NCI-H1694 (cell line): Measurements from ENCODE around the gene ZSWIM5.
"Not testable (repeated sequence)": the region's sequence is repeated elsewhere in the genome, so short reads cannot be mapped to it uniquely, and the experiment has no call there.

ENCODE experiments used
- DNase-seq: peaks from one replicate; lab custom pipeline; 2025; lab: John Stamatoyannopoulos, UW

The ZSWIM5 gene

GRCh38 chr1:45003741-45004140, 202.7 kb downstream of the ZSWIM5 start:
- no peak for DNase-seq

- no peak for DNase-seq
These were observed 203.5 kb downstream of the ZSWIM5 start for GRCh38 chr1:45002650-45003645.

DNA sequence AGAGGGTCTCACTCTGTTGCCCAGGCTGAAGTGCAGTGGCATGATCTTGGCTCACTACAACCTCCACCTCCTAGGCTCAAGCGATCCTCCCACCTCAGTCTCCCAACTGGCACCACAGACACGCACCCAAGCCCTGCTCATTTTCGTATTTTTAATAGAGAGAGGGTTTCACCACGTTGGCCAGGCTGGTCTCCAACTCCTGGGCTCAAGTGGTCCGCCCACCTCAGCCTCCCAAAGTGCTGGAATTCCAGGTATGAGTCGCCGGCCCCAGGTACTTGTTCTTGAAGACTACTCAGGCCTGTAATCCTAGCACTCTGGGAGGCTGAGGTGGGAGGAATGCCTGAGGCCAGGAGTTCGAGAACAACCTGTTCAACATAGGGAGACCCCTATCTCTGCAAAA, 204.8 kb downstream of the ZSWIM5 start:
- not testable (repeated sequence) for DNase-seq

- no peak for DNase-seq
These were observed 205.4 kb downstream of the ZSWIM5 start for GRCh38 chr1:45001011-45001481.

DNA sequence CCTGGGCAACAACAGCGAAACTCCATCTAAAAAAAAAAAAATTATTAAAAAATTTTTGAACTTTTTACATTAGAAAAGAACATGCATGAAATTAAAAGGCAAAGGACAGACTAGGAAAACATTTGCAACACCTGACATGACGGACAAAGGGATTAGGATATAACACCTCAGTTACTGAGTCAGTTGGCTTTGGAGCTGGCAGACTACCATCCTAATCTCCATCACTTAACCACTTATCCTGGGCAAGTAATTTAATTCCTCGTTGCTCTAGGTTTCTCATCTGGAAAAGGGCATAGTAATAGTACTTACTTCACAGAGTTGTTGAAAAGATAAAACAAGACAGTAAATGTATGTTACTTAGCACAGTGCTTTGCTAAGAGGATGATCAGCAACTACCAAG, 207.2 kb downstream of the ZSWIM5 start:
- DNase-seq = no peak

- DNase-seq = no peak
These were observed 210.8 kb downstream of the ZSWIM5 start for GRCh38 chr1:44995467-44996238.

DNA sequence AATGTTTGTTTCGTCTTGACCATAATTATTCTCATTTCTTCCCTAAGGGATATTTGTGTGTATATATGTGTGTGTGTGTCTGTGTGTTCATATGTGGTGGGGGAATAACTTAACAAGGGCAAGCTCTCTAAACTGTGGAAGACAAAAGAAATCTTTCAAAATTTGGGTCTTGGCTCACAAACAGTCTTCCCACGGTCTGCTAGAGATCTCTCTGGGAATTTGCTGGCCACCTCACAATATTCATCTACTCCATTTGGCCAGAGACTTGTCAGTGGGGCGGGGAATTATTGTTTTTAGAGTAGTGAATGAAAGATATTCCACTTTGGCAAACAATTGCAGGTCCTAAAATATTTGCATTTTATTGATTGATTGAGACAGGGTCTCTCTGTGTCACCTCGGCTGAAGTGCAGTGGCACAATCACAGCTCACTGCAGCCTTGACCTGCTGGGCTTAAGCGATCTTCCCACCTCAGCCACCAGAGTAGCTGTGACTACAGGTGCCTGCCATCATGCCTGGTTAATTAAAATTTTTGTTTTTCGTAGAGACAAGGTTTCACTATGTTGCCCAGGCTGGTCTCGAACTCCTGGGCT, 212.0 kb downstream of the ZSWIM5 start:
- no peak for DNase-seq

GRCh38 chr1:44988531-44989156, 217.8 kb downstream of the ZSWIM5 start:
- DNase-seq = no peak

- DNase-seq = no peak
These were observed 220.6 kb downstream of the ZSWIM5 start for GRCh38 chr1:44985747-44986359.

GRCh38 chr1:44977372-44977771, 229.0 kb downstream of the ZSWIM5 start:
- not testable (repeated sequence) for DNase-seq

- DNase-seq = no peak
These were observed 230.2 kb downstream of the ZSWIM5 start for GRCh38 chr1:44976252-44976651.

- DNase-seq = no peak
These were observed 232.8 kb downstream of the ZSWIM5 start for GRCh38 chr1:44973645-44974044.

- no peak for DNase-seq
These were observed 236.1 kb downstream of the ZSWIM5 start for GRCh38 chr1:44970317-44970716.
